Activated naive CD4-positive, alpha-beta T cell treated with anti-CD3 and anti-CD28 coated beads, Interleukin-2, amount 50 U/mL, for 24 hours (primary cell): ENCODE data around the gene FOXN3.
"Not testable (repeated sequence)": the region's sequence is repeated elsewhere in the genome, so short reads cannot be mapped to it uniquely, and the experiment has no call there.

Source experiments
- H3K27ac Mint-ChIP-seq: one replicate; pipeline ENCODE4 v1.8.0; 2021; ENCODE audit warnings: mild to moderate bottlenecking, mixed read lengths
- H3K27me3 Mint-ChIP-seq: one replicate; pipeline ENCODE4 v1.8.0; 2021; ENCODE audit warnings: mixed read lengths
- H3K36me3 Mint-ChIP-seq: one replicate; pipeline ENCODE4 v1.8.0; 2021; ENCODE audit warnings: mixed read lengths
- H3K4me1 Mint-ChIP-seq: one replicate; pipeline ENCODE4 v1.8.0; 2021; ENCODE audit warnings: mixed read lengths
- H3K4me3 Mint-ChIP-seq: one replicate; pipeline ENCODE4 v1.8.0; 2021; ENCODE audit warnings: mild to moderate bottlenecking, mixed read lengths
- H3K9me3 Mint-ChIP-seq: one replicate; pipeline ENCODE4 v1.8.0; 2021; ENCODE audit warnings: mixed read lengths

Gene FOXN3

DNA sequence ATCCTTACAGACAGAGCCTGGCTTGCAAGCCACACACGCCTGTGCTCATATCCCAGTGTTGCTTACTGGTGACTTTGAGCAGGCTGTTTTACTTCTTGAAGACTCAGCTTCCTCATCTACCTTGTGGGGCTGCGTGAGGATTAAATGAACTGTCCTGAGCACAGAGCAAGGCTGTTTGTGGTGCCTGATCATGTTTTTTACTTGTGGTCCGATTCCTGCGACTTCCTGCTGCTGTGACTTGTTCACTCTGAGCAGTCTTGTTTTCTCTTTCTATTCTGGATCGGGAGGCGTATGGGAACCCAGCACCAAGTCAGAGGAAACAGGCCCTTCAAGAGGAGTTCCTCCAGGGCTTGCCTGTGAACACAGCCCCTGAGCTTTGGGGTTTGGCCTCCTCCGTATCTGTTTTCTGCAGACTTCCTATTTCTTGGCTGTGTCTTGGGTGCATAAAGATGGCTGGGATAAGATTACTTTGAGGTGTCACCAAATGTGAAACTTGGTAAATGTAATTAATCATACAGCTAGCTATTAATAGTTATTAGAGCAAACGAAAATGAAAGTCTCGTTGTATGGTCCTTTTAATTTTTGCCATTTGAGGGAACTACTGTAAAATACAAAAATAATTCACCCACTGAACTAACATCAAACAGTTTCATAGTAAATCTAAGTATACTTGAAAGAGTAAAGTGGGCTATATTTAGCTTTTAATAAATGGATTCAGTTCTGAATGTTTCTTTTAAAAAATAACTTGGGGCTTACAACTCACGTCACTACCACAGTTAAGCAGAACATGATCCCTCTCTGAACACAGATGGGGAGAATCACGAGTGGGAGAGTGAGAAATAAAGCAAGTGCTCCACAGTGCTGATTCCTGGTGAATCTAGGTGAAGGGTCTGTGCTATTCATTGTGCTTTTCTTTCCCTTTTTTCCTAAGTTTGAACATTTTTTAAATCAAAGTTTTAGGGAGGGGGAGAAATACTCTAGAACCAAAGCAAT, 251.5 kb downstream of the FOXN3 start:
- Mint-ChIP-seq H3K27ac (peak overlapping the region; percentile 47), H3K36me3 (peaks cover 26% of the 10 kb centered on the region), H3K9me3 (peaks cover 8% of the 10 kb centered on the region), H3K4me1 (peaks cover 20% of the 10 kb centered on the region), H3K4me3 (no peak overlapping the region), H3K27me3 (no peaks in the 10 kb centered on the region)

DNA sequence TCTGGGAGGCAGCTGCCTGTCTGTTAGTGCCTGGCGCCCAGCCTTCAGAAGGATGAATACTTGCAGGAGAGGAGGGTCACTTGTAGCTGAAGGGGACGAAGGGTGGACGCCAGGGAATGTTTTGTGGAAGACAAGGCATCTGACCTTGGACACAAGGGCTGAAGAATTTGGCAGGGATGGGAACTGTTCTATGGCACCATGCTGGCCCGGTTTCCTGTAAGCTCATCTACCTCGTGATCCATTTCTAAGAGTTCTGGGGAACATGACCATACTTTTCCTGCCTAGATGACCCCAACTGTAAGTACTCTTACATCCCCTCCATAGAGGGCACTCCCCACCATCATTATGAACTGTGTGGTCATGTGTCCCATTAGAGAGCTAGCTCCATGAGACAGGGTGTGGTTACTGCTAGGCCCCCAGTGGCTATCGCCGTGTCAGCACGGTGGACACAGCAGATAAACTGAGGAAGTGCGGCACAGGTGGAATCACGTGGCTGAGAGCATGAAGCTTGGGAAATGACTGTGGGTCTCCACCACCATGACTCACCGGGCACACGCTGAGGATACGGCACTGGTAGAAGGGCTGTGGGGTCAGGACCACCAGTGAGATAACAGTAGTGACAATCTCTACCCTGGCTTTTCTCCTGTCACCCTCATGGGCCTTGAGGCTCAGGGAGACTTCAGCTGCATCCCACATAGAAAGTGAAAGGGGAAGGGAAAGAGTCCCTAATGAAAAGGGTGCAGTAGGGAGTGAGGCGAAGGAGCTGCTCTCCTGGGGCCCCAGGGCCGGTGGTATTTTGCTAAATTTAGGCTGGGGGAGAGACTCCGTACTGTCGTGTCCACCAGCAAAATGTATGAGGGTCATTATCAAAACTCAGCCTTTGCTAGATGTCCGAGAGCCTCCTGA, 252.6 kb downstream of the FOXN3 start:
- no peaks in the 10 kb centered on the region for H3K27me3 Mint-ChIP-seq
- H3K27ac Mint-ChIP-seq, result no peak overlapping the region
- peaks cover 26% of the 10 kb centered on the region for H3K36me3 Mint-ChIP-seq
- H3K4me1 Mint-ChIP-seq, result peaks cover 20% of the 10 kb centered on the region
- H3K9me3 Mint-ChIP-seq, result peaks cover 8% of the 10 kb centered on the region
- no peak overlapping the region for H3K4me3 Mint-ChIP-seq

DNA sequence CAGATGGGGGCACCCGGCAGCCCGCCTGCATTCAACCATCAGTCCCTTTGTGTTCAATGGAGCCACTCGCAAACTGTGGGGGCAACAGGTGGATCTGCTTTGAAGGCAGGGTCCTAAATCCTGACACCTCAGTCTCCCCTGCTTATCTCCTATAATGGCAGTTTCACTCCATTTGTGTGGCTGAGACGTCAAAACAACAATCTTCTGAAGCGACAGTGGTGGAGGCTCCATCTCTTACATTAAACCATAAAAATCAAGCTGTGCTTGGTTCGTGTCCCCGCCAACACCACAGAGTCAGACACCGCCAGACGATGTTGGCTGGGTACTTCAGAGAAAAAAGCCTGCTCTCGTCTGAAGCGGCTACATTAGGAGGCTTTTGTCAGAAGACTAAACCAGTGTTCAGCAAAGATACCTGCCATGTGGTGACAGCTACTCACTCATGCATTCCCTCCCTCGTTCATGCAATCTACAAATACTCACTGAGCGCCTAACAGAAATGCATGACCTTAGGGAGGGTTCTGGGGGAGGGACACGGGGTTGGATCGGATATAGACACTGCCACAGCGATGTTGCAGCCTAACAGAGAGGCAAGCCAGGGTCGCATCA, 253.9 kb downstream of the FOXN3 start:
- peaks cover under 1% of the 10 kb centered on the region for H3K9me3 Mint-ChIP-seq
- H3K4me1 Mint-ChIP-seq, result peaks cover 13% of the 10 kb centered on the region
- H3K27me3 Mint-ChIP-seq, result no peaks in the 10 kb centered on the region
- H3K4me3 Mint-ChIP-seq, result no peak overlapping the region
- H3K27ac Mint-ChIP-seq, result no peak overlapping the region
- peaks cover 22% of the 10 kb centered on the region for H3K36me3 Mint-ChIP-seq

DNA sequence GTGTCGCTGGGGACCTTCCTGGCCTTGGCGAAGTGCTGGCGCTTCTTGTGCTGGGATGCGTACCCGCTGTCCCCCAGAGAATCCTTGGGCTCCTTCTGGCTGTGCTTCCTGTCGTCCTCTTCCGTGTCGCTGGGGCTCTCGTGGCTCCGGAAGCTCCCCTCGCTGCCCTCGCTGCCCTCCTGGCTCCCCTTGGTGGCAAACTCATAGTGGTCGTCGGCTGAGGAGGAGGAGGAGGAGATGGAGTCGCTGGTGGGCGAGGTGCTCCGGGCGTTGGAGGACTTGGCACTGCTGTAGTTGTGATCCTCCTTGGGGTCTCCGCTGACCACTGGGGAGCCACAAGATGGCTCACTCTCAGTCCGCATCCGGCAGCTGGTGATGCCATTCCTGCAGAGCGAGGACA, 254.4 kb downstream of the FOXN3 start:
- H3K36me3 Mint-ChIP-seq, result peaks cover 20% of the 10 kb centered on the region
- H3K4me1 Mint-ChIP-seq, result peaks cover 13% of the 10 kb centered on the region
- H3K27me3 Mint-ChIP-seq, result no peaks in the 10 kb centered on the region
- no peaks in the 10 kb centered on the region for H3K9me3 Mint-ChIP-seq
- H3K27ac Mint-ChIP-seq, result no peak overlapping the region
- no peak overlapping the region for H3K4me3 Mint-ChIP-seq

DNA sequence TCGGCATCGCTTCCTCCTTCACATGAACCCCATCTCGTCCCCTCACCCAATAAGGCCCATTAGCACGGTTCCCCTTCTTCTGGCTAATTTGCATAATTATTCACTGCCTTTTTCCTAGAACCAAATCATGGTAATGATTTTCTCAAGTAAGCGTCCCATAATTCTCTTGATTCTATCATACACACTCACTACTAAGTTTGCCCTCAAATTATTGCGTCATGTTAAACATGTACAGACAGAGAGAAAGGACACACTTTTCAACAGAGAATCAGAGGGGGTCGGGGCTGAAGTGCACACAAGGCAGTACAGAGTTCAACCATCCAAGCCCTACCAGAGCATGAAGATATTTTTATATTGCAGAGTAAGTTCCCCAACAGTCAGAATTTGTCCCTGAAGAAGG, 256.6 kb downstream of the FOXN3 start:
- Mint-ChIP-seq H3K27me3 (no peaks in the 10 kb centered on the region), H3K9me3 (no peaks in the 10 kb centered on the region), H3K36me3 (peaks cover 23% of the 10 kb centered on the region), H3K4me3 (no peak overlapping the region), H3K4me1 (peaks cover 6% of the 10 kb centered on the region), H3K27ac (peak overlapping the region; percentile 52)

DNA sequence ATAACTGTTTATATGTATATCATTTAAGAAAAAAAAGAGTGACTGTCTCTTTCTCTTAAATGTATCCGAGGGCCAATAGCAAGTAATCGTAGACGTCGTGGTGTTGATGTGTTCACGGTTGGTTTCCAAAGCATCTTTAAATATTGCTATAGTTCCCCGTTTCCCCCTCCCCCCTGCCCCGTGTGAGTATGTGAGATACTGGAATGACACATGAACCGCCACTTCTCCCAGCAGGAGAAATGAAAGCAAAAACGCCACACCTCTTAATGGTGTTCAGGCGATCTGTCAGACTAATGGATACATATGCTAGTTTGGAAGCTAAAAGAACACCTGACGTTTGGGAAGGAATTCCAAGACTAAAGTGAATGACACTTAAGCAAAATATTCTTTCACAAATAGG, 258.3 kb downstream of the FOXN3 start:
- H3K9me3 Mint-ChIP-seq, result no peaks in the 10 kb centered on the region
- H3K27ac Mint-ChIP-seq, result no peak overlapping the region
- peaks cover 23% of the 10 kb centered on the region for H3K36me3 Mint-ChIP-seq
- H3K4me3 Mint-ChIP-seq, result no peak overlapping the region
- no peaks in the 10 kb centered on the region for H3K27me3 Mint-ChIP-seq
- H3K4me1 Mint-ChIP-seq, result no peaks in the 10 kb centered on the region

DNA sequence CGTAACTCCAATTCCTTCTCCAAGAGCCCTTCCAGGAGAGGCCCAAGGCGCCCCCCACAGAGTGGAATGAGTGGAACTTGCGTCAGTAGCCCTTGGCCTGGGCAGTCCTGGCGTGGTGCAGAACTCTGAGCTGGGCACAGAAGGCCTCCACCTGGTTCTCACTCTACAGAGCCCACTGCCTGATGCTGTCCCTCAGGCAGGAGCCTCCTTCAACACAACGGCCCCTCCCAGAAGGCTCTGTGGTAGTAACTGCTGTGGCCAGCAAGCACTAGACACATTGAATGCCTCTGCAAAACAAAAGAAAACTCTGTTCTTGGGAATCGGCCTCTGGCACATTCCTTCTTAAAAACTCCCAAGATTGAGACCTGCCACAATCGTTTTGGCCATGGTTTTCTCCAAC, 258.9 kb downstream of the FOXN3 start:
- H3K27ac Mint-ChIP-seq, H3K4me1 Mint-ChIP-seq, H3K4me3 Mint-ChIP-seq, H3K27me3 Mint-ChIP-seq, H3K9me3 Mint-ChIP-seq: not testable (repeated sequence)
- H3K36me3 Mint-ChIP-seq, result peaks cover 23% of the 10 kb centered on the region

DNA sequence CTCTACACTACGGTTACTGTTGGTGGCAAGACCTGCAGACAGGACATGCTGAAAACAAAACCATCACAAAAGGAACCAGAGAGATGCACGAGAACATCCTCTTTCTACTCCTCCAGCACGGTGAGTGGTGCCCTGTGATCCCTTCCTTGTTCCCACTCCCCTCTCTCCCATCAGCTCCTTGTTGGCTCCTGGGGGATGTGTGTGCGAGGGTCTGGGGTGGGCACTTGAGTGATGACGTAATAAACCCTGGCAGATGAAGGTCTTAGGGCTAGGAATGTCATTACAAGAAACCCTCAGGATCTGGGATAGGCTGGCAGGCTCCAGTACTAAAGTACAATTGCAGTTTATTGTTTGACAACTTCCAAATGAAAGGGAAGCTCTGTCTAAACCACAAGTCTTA, 261.5 kb downstream of the FOXN3 start:
- Mint-ChIP-seq H3K27me3 (no peaks in the 10 kb centered on the region), H3K27ac (no peak overlapping the region), H3K36me3 (peaks cover 17% of the 10 kb centered on the region), H3K4me3 (no peak overlapping the region), H3K9me3 (peaks cover 4% of the 10 kb centered on the region), H3K4me1 (no peaks in the 10 kb centered on the region)

DNA sequence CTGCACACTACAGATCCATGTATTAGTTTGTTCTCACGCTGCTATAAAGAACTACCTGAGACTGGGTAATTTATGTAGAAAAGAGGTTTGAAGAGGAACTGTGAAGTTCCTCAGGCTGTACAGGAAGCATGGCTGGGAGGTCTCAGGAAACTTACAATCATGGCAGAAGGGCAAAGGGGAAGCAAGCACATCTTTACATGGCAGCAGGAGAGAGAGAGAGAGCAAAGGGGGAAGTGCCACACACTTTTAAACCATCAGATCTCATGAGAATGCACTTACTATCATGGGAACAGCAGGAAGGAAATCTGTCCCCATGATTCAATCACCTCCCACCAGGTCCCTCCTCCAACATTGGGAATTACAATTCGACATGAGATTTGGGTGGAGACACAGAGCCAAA, 265.3 kb downstream of the FOXN3 start:
- not testable (repeated sequence) for H3K9me3 Mint-ChIP-seq, H3K4me1 Mint-ChIP-seq, H3K27ac Mint-ChIP-seq, H3K36me3 Mint-ChIP-seq, H3K27me3 Mint-ChIP-seq, H3K4me3 Mint-ChIP-seq

DNA sequence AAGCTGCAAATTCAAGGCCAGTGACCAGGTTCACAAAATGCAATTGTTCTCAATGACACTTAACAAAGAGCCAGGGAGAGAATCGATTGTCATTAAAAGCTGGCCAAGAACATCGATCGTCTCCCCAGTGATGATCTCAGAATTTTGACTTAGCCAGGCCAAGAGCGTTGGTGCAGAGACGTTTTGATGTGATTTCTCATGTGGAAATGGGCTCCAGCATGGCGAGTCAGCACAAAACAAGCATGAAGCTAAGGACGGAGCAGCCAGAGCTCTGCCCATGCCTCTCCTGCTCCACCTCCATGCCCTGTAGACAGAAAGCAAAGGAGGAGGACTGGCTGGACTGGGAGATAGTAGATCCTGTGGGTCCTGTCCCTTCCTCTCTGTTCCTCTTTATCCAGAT, 270.8 kb downstream of the FOXN3 start:
- Mint-ChIP-seq H3K9me3 (no peaks in the 10 kb centered on the region), H3K36me3 (no peaks in the 10 kb centered on the region), H3K27ac (no peak overlapping the region), H3K4me3 (no peak overlapping the region), H3K4me1 (no peaks in the 10 kb centered on the region), H3K27me3 (no peaks in the 10 kb centered on the region)

DNA sequence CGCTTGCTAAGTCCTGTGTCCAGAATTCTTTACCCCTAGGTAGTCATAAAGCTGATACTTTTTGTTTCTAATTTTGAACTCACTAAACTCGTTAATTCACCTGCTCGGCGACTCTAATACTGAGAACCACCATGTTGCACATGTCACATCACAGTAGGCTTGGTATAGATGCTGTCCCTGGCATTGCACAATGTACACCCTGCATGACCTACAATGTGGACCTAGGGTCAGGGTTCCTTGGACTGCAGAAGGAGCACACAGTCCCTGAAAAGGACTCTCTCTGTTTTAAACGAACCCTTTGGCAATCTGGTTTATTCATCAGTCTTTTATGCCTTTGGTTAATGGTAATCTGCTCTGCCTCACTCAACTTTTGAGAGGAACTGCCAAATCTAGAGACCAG, 272.4 kb downstream of the FOXN3 start:
- Mint-ChIP-seq H3K9me3 (no peaks in the 10 kb centered on the region), H3K4me1 (peaks cover 4% of the 10 kb centered on the region), H3K36me3 (no peaks in the 10 kb centered on the region), H3K4me3 (no peak overlapping the region), H3K27me3 (no peaks in the 10 kb centered on the region), H3K27ac (no peak overlapping the region)

DNA sequence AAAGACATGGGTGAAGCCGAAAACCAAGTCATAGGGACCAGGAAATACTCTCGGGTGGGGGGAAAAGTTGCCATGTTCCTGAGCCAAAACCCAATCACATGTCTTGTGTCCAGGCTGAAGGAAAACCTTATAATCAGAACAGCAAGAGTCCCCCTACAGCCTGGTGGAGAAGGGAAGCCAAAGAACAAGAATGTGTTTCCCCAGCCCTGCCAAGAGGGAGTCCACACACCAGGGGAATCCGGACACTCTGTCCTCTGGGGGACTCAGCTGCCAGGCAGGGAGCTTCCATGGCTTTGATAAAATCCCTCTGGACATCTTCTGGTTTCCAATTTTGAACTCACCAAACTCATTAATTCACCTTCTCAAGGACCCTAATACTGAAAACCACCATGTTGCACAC, 273.0 kb downstream of the FOXN3 start:
- Mint-ChIP-seq H3K27ac (no peak overlapping the region), H3K27me3 (no peaks in the 10 kb centered on the region), H3K4me3 (no peak overlapping the region), H3K4me1 (peaks cover 4% of the 10 kb centered on the region), H3K9me3 (no peaks in the 10 kb centered on the region), H3K36me3 (no peaks in the 10 kb centered on the region)

DNA sequence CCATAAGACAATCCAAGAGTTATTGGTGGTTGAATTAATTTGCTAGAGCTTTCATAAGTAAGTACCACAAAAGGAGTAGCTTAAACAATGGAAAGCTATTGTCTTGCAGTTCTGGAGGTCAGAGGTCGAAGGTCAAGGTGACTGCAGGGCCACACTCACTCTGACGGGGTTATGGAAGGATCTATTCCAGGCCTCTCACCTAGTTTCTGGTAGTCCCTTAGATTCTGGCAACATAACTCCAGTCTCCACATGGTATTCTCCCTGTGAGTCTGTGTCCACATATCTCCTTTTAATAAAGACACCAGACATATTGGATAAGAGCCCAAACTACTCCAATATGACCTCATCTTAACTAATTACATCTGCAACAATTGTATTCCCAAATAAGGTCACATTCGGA, 273.4 kb downstream of the FOXN3 start:
- Mint-ChIP-seq H3K9me3 (no peaks in the 10 kb centered on the region), H3K4me3 (no peak overlapping the region), H3K27me3 (no peaks in the 10 kb centered on the region), H3K27ac (no peak overlapping the region), H3K4me1 (peaks cover 4% of the 10 kb centered on the region), H3K36me3 (no peaks in the 10 kb centered on the region)

DNA sequence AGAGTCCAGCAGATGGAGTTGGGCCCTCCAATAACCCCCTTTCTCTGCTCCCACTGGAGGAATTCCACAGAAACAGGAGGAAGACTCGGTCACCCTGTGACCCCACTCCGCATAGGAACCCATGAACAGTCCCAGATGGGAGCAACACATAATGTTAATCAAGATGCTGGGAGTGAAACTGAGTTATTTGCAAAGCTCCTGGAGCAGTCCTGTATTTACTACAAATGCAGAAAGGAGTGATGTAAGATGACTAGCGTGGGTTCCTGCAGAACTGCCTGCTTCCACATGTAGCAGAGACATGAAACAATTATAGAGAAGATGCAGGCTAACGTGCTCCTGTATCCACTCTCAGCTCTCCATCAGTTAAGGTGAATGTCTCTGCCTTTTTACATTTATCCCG, 274.7 kb downstream of the FOXN3 start:
- H3K4me1 Mint-ChIP-seq, result peaks cover 4% of the 10 kb centered on the region
- H3K9me3 Mint-ChIP-seq, result no peaks in the 10 kb centered on the region
- H3K27ac Mint-ChIP-seq, result no peak overlapping the region
- no peak overlapping the region for H3K4me3 Mint-ChIP-seq
- no peaks in the 10 kb centered on the region for H3K27me3 Mint-ChIP-seq
- no peaks in the 10 kb centered on the region for H3K36me3 Mint-ChIP-seq

DNA sequence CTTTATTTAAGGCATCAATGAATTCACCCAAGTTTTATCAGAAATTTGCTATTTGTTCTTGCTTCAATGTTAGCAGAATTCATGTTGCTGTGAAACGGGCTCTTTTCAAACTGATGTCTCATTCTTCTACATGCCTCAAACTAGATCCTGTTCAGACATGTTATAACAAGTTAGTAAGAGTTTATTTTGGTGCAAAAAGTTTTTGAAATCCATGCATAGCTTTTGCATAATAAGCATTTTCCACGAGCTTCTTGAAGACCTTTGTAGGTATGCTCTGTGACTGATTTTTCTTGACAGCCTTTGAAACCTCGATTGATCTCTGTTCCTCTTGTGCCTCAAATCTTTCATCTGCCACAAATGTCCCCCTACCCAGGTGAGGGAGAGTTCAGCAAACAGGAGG, 275.2 kb downstream of the FOXN3 start:
- Mint-ChIP-seq H3K4me3 (no peak overlapping the region), H3K36me3 (no peaks in the 10 kb centered on the region), H3K9me3 (no peaks in the 10 kb centered on the region), H3K27ac (no peak overlapping the region), H3K4me1 (peaks cover 4% of the 10 kb centered on the region), H3K27me3 (no peaks in the 10 kb centered on the region)

DNA sequence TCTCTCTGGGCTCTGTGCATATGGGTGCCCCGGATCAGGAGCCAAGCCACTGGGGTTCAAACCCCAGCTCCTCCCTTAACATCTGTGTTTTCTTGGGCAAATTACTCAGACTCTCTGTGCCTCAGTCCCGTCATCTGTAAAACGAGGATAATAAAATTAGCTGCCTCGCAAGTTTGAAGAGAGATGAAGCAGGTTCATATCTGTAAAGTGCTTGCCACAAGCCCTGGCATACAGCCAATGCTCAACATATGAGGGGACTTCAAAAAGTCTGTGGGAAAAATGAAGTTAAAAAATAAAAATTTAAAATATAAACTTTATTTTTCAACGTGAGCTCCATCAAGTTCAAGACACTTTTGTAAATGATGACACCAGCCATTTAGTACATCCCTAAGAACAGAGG, 276.7 kb downstream of the FOXN3 start:
- Mint-ChIP-seq H3K27me3 (no peaks in the 10 kb centered on the region), H3K4me1 (peaks cover 4% of the 10 kb centered on the region), H3K36me3 (peaks cover 4% of the 10 kb centered on the region), H3K9me3 (peaks cover 8% of the 10 kb centered on the region), H3K27ac (no peak overlapping the region), H3K4me3 (no peak overlapping the region)
